Lower leg skin (tissue), 3 donors: ENCODE results near the gene NALF2.

Experiments
- CTCF ChIP-seq, 3 donors: fragments of 450-650 bp; IDR thresholded peaks; one replicate each; pipeline ENCODE4 v1.5.1; 2016; ENCODE audit warnings: antibody characterized with exemption in 3 of 3, mild to moderate bottlenecking in 3 of 3, moderate library complexity in 2 of 3
- POLR2A ChIP-seq, 2 donors: fragments of 450-650 bp; IDR thresholded peaks; one replicate each; pipeline ENCODE4 v1.6.1; 2016 to 2017; ENCODE audit warnings: antibody characterized with exemption in 2 of 2, mild to moderate bottlenecking in 1 of 2, moderate library complexity in 1 of 2

GRCh38 chrX:69503228-69503781 lies 821 bp upstream of the NALF2 start:
- TF ChIP-seq CTCF (IDR thresholded peaks at IDR 0.05) (no peak), POLR2A (IDR thresholded peaks at IDR 0.05) (no peak)
